Testis (tissue), 2 donors: ENCODE results near the gene NUDT14.

Source experiments
- CTCF ChIP-seq, 3 experiments: fragments of 450-650 bp in 2 of 3; fragments of 200-600 bp in 1 of 3; sonication (generic) in 1 of 3; IDR thresholded peaks; one replicate each; pipeline ENCODE4 v1.5.1; 2016 to 2019; ENCODE audit warnings: antibody characterized with exemption in 3 of 3, mild to moderate bottlenecking in 2 of 3, moderate library complexity in 1 of 3
- POLR2A ChIP-seq: fragments of 450-650 bp; IDR thresholded peaks from one replicate; pipeline ENCODE4 v1.6.1; 2017; ENCODE audit warnings: antibody characterized with exemption, mild to moderate bottlenecking, moderate library complexity

- TF ChIP-seq CTCF (IDR thresholded peaks at IDR 0.05) (no peak), POLR2A (no peak)
These were observed 27.2 kb downstream of the NUDT14 start for GRCh38 chr14:105153739-105154475.
